GM08714 (cell line): Measurements from ENCODE around the gene UBXN2A.

Experiments
- H3K4me3 ChIP-seq: fragments of 200-500 bp; sonication (Bioruptor generic); 2 replicates; pipeline ENCODE4 v1.5.1; 2014; ENCODE audit warnings: mild to moderate bottlenecking, low read length, inconsistent platforms
- ZNF274 ChIP-seq: IDR thresholded peaks from 2 replicates; pipeline ENCODE4 v1.6.1; 2012; ENCODE audit warnings: mild to moderate bottlenecking, low read depth, low read length

Gene UBXN2A, protein sequence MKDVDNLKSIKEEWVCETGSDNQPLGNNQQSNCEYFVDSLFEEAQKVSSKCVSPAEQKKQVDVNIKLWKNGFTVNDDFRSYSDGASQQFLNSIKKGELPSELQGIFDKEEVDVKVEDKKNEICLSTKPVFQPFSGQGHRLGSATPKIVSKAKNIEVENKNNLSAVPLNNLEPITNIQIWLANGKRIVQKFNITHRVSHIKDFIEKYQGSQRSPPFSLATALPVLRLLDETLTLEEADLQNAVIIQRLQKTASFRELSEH

DNA sequence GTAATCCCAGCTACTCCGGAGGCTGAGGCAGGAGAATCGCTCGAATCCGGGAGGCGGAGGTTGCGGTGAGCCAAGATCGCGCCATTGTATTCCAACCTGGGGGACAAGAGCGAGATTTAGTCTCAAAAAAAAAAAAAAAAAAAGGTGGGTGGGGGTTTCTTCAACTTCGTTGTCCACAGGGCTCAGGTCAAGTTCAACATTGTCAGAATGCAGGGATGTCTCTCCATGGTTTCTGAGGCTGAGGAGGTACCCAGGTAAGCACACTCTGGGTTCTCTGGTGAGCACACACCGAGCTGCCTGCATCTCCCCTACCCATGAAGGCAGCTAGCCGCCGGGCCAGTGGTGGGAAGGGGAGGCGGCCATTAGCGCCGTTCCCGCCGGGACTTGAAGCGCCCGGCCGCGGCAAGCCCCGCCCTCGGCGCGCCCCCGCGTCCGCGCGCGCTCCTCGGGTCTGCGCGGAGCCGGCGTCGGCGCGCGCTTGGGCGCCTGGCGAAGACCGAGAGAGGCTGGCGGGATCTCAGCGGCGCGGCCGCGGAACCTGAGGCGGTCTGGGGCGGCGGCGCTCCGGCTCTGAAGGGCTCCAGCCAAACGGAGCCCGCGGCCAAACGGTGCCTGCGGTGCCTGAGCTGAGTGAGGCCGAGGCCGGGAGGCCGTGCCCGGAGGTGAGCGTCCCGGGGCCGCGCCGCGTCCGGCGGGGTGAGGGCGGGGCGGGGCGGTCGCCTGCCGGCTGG lies at the start of gene UBXN2A:
Gene UBXN2A (plus strand): TSS at position 477 of the 731 bp plus-strand sequence. CDS start 17,852 bp downstream, outside the sequence.
- H3K4me3 ChIP-seq, result peak within 1 kb of the TSS; percentile 72
- TF ChIP-seq ZNF274, result no peak

DNA sequence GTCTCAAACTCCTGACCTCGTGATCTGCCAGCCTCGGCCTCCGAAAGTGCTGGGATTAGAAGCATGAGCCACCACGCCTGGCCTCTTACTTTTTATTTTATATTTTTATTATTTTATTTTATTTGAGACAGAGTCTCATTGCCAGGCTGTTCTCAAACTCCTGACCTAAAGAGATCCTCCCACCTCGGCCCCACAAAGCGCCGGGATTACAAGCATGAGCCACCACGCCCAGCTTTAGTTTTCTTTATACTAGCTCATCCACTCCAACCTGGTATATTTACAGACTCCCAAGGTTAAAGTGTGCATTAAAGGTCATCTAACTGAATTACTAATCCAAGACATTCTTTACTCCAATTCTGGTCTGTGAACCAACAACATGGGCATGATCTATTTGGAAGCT lies 40.1 kb upstream of the UBXN2A start:
- no peak for TF ChIP-seq ZNF274

GRCh38 chr2:23900541-23901322 lies 39.5 kb upstream of the UBXN2A start:
- no peak for TF ChIP-seq ZNF274
- H3K4me3 ChIP-seq, result no peak overlapping the region

More for the DNA sequence above, 40.1 kb upstream of the UBXN2A start:
- no peak overlapping the region for H3K4me3 ChIP-seq

- no peak for TF ChIP-seq ZNF274
- no peak overlapping the region for H3K4me3 ChIP-seq
Observed at GRCh38 chr2:23901966-23902846, 38.1 kb upstream of the UBXN2A start.

GRCh38 chr2:23903034-23903433 lies 37.2 kb upstream of the UBXN2A start:
- no peak for TF ChIP-seq ZNF274
- no peak overlapping the region for H3K4me3 ChIP-seq

DNA sequence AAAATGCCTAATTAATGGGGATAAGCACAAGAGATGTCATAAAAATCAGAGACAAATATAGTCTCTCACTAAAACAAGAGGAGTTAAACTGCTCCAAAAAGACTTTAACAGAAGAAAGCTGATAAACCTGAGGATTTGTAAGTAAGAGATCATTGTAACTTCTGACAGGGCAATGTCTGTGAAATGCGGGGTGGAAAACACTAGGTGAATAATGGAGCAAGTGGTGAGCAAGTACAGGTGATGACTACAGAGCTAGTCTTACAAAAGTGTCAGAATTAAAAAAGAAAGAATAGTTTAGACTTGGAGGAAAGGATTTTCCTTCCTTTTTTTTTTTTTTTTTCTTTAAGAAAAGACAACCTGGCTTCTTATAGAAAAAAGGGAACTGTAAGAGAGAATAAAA lies 36.0 kb upstream of the UBXN2A start:
- no peak overlapping the region for H3K4me3 ChIP-seq
- no peak for TF ChIP-seq ZNF274

- TF ChIP-seq ZNF274, result no peak
Observed at GRCh38 chr2:23904692-23905091, 35.6 kb upstream of the UBXN2A start.

DNA sequence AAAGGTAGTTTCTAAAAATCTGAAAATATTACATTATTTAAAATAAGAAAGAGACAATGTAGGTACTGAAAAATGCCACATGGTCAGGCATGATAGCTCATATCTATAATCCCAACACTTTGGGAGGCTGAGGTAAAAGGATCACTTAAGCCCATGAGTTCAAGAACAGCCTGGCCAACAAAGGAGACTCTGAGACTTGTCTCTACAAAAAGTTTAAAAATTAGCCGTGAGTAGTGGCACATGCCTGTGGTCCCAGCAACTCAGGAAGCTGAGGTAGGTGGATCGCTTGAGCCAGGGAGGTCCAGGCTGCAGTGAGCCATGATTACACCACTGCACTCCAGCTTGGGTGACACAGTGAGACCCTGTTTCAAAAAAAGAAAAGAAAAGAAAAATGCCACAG lies 35.1 kb upstream of the UBXN2A start:
- TF ChIP-seq ZNF274, result no peak
- H3K4me3 ChIP-seq, result no peak overlapping the region

More at GRCh38 chr2:23904692-23905091, 35.6 kb upstream of the UBXN2A start:
- H3K4me3 ChIP-seq, result no peak overlapping the region

GRCh38 chr2:23912054-23912453 lies 28.2 kb upstream of the UBXN2A start:
- TF ChIP-seq ZNF274, result no peak
- no peak overlapping the region for H3K4me3 ChIP-seq

DNA sequence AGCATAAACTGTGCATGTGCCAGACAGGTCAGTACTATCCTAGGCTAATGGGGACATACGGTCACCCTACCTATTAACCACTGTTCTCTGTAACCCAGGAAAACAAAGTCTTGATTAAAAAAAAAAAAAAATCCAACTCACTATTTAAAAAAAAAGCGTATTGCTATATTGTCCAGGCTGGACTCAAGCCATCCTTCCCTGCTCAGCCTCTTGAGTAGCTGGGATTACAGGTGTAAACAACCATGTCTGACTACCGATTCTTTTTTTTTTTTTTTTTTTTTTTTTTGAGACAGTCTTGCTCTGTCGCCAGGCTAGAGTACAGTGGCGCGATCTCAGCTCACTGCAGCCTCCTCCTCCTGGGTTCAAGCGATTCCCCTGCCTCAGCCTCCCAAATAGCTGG lies 24.9 kb upstream of the UBXN2A start:
- no peak for TF ChIP-seq ZNF274

GRCh38 chr2:23916727-23917405 lies 23.4 kb upstream of the UBXN2A start:
- H3K4me3 ChIP-seq, result no peak overlapping the region; the same call in 1 of the 2 replicates
- no peak for TF ChIP-seq ZNF274

More for the DNA sequence above, 24.9 kb upstream of the UBXN2A start:
- no peak overlapping the region for H3K4me3 ChIP-seq

- no peak for TF ChIP-seq ZNF274
- no peak overlapping the region for H3K4me3 ChIP-seq
Observed at GRCh38 chr2:23918837-23919489, 21.3 kb upstream of the UBXN2A start.
